Type B pancreatic cell (in vitro differentiated cells): ENCODE results near the gene NRM. TPM values are rescaled to one million over a fixed set of nuclear protein-coding genes. Genes with fewer than 3 reads are reported as not detected.

Experiments
- DNase-seq: peaks from one replicate; pipeline ENCODE4 v3.0.0; 2021; ENCODE audit warnings: mixed read lengths; ENCODE audit not compliant: unreplicated experiment; ENCODE audit errors: extremely low spot score
- H3K27ac Mint-ChIP-seq: 2 replicates; pipeline ENCODE4 v1.8.0; 2021; ENCODE audit warnings: mild to moderate bottlenecking, mixed read lengths
- H3K27me3 Mint-ChIP-seq: 2 replicates; pipeline ENCODE4 v1.8.0; 2021; ENCODE audit warnings: mixed read lengths
- H3K36me3 Mint-ChIP-seq: 2 replicates; pipeline ENCODE4 v1.8.0; 2021; ENCODE audit warnings: mixed read lengths
- H3K4me1 Mint-ChIP-seq: one replicate; pipeline ENCODE4 v1.8.0; 2021; ENCODE audit warnings: mixed read lengths; ENCODE audit not compliant: unreplicated experiment
- H3K4me3 Mint-ChIP-seq: 2 replicates; pipeline ENCODE4 v1.8.0; 2021; ENCODE audit warnings: mild to moderate bottlenecking, mixed read lengths
- H3K9me3 Mint-ChIP-seq: 2 replicates; pipeline ENCODE4 v1.8.0; 2021; ENCODE audit warnings: mixed read lengths
- long read RNA-seq: library from polyadenylated mRNA; unstranded; transcript quantifications from one replicate; pipeline ENCODE4 v2.0.0, GENCODE V29; 2020
- total RNA-seq: library from RNA; stranded (reverse); gene quantifications from 2 replicates; pipeline ENCODE4 v1.2.1, GENCODE V29; 2021; ENCODE audit warnings: low replicate concordance
- TF ChIP-seq, protein P1 (sequence below): fragments of 200-600 bp; sonication (generic); conservative IDR thresholded peaks from 2 replicates; pipeline ENCODE4 v1.5.0; 2021; ENCODE audit warnings: antibody characterized with exemption, mild to moderate bottlenecking

NRM gene, protein sequence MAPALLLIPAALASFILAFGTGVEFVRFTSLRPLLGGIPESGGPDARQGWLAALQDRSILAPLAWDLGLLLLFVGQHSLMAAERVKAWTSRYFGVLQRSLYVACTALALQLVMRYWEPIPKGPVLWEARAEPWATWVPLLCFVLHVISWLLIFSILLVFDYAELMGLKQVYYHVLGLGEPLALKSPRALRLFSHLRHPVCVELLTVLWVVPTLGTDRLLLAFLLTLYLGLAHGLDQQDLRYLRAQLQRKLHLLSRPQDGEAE
- 21.8 and 48.9 TPM in 2 replicates for total RNA-seq
- long read RNA-seq, partial matches to known transcripts = 1 of 7 reads
- long read RNA-seq, other reads (novel, unspliced or antisense) = 0 of 7 reads

DNA sequence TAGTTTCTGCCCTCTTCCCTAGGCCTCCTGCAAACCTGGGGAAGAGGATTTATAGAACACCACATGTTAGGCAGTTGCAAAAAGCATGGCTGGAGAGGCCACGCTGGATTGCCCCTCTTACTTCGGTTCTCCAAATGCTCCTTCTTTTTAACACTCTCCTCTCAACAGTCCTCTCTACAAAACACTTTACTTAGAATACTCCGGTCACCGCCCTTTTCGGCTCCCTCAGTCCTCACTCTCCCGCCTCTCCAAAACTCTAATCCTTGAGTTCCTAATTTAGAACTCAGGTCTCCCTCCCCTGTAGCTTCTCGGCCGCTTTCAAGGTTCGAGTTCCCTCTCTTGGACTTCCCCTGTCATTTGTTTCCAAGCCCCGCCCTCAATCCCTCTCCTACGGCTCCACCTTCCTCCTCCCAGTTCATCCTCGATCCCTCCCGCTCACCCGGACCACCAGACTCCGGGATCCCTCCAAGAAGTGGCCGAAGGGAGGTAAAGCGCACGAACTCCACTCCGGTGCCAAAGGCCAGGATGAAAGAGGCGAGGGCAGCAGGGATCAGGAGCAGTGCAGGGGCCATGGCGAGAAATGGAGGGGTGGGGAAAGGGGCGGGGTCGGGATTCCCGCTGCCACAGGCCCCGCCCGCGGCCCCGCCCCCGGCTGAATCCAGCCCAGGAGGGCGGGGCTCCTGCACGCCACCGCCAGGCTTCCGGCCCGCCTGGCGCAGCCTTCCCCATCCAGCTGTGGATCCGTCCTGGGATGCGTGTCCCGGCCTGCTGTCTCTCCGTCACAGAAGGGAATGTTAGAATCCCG, at the start of gene NRM:
Gene NRM, minus strand, starts transcription at position 582 of the 805 bp plus-strand sequence. Its CDS starts 10 bp downstream, at position 572.
- Mint-ChIP-seq H3K27me3 (no peaks in the 10 kb centered on the region), H3K36me3 (peaks cover 4% of the 10 kb centered on the region), H3K4me1 (peaks cover 38% of the 10 kb centered on the region), H3K4me3 (peak within 1 kb of the TSS; percentile 96), H3K9me3 (no peaks in the 10 kb centered on the region), H3K27ac (peak within 1 kb of the TSS; percentile 83)
- TF ChIP-seq, protein P1, sequence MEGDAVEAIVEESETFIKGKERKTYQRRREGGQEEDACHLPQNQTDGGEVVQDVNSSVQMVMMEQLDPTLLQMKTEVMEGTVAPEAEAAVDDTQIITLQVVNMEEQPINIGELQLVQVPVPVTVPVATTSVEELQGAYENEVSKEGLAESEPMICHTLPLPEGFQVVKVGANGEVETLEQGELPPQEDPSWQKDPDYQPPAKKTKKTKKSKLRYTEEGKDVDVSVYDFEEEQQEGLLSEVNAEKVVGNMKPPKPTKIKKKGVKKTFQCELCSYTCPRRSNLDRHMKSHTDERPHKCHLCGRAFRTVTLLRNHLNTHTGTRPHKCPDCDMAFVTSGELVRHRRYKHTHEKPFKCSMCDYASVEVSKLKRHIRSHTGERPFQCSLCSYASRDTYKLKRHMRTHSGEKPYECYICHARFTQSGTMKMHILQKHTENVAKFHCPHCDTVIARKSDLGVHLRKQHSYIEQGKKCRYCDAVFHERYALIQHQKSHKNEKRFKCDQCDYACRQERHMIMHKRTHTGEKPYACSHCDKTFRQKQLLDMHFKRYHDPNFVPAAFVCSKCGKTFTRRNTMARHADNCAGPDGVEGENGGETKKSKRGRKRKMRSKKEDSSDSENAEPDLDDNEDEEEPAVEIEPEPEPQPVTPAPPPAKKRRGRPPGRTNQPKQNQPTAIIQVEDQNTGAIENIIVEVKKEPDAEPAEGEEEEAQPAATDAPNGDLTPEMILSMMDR = no peak
- peak; percentile 90 for DNase-seq

DNA sequence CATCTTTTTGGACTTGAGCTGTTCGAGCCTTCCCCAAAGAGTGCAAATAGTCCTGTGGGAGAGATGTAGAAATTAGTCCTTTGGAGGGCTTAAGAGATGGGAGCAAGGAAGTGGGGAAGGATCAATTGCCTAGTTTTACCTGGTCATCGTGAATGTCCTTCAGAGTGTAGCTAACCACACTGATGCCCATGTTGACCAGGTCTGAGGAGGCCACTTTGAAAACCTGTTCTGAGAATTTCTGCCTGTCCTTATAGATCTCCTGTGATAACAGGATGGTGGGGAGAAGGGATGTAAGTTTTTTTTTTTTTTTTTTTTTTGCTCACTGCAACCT, 49.7 kb upstream of the NRM start:
- Mint-ChIP-seq H3K4me1 (peaks cover 32% of the 10 kb centered on the region), H3K36me3 (peaks cover 35% of the 10 kb centered on the region), H3K27me3 (no peaks in the 10 kb centered on the region), H3K27ac (peak overlapping the region; percentile 37), H3K9me3 (no peaks in the 10 kb centered on the region), H3K4me3 (peak overlapping the region; percentile 46)
- DNase-seq = no peak
- TF ChIP-seq, protein P1 = no peak

DNA sequence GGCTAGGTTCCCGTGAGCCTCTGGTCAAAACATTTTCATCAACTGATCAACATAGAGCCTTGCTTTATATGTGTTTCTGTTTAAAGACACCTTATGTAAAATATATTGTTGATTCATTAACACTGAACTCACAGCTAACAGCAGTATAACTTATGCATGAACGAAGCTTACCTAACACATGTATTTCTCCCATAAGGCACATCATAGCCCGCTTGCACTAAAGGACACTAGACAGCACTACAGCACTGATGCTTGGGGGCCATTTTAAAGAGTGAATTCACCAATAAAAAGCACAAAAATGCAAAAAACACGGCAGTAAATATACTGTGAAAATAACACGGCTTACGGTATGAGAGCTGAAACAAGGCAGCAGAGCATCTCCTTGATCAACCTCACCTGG, 47.7 kb upstream of the NRM start:
- peaks cover 26% of the 10 kb centered on the region for H3K4me1 Mint-ChIP-seq
- no peak for DNase-seq
- TF ChIP-seq, protein P1 = no peak
- H3K27me3 Mint-ChIP-seq = no peaks in the 10 kb centered on the region
- H3K9me3 Mint-ChIP-seq = no peaks in the 10 kb centered on the region
- H3K36me3 Mint-ChIP-seq = peaks cover 39% of the 10 kb centered on the region
- H3K4me3 Mint-ChIP-seq = no peak overlapping the region
- no peak overlapping the region for H3K27ac Mint-ChIP-seq

DNA sequence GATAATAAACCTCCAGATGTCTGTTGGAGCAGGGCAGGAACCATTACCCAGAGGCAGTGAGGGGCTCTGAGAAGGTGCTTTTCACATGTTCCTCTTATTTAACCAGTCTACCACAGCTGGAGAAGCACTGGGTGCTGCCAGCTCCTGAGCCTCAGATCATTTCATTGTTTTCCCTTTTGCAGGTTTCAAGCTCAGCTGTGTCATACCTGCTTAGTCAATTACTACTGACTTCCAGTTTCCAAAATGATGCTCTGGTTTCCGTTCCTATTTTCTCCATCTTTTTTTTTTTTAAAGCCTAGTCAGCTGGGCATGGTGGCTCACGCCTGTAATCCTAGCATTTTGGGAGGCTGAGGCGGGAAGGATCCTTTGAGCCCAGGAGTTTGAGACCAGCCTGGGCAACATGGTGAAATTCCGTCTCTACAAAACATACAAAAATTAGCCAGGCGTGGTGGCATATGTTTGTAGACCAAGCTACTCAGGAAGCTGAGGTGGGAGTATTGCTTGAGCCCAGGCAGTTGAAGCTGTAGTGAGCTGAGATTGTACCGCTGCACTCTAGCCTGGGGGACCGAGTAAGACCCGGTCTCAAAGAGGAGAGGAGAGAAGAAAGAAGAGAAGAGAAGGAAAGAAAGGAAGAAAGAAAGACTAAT, 45.0 kb upstream of the NRM start:
- no peak for DNase-seq
- H3K4me3 Mint-ChIP-seq = no peak overlapping the region
- no peak overlapping the region for H3K27ac Mint-ChIP-seq
- no peaks in the 10 kb centered on the region for H3K9me3 Mint-ChIP-seq
- peaks cover 32% of the 10 kb centered on the region for H3K36me3 Mint-ChIP-seq
- H3K4me1 Mint-ChIP-seq = peaks cover 9% of the 10 kb centered on the region
- TF ChIP-seq, protein P1 = no peak
- no peaks in the 10 kb centered on the region for H3K27me3 Mint-ChIP-seq

DNA sequence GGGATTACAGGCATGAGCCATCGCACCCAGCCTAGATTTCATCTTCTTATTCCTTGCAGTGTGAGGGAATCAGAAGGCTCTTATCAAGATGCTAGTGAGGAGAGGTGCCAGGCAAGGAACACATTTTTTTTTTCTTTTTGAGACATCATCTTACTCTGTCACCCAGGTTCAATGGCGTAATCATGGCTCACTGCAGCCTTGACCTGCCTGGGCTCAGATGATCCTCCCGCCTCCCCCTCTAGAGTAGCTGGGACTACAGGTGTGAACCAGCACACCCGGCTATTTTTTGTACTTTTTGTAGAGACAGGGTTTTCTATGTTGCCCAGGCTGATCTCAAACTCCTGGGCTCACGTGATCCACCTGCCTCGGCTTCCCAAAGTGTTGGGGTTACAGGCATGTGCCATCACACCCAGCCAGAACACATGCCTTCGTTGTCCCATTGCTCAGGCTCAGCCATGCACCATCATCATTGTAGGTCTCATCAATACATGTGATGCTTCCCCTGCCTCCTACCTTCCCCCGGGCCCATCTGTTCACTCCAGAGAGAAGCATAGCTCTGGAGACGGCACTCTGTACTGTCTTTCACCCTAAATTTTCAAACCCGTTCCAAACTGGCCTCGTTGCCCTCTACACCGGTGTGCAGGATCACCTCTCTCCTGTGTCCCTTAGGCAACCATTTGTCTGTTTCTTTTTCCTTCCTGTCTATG, 41.6 kb upstream of the NRM start:
- Mint-ChIP-seq H3K4me1 (peaks cover 7% of the 10 kb centered on the region), H3K4me3 (no peak overlapping the region), H3K36me3 (peaks cover 19% of the 10 kb centered on the region), H3K9me3 (no peaks in the 10 kb centered on the region), H3K27ac (no peak overlapping the region), H3K27me3 (no peaks in the 10 kb centered on the region)
- no peak for DNase-seq
- TF ChIP-seq, protein P1 = no peak
